K562 (cell line): ENCODE measurements around the gene EZH2. TPM values are rescaled to one million over a fixed set of nuclear protein-coding genes. Genes with fewer than 3 reads are reported as not detected.

Experiments used
- BDP1 ChIP-seq: IDR thresholded peaks from 3 replicates; pipeline ENCODE4 v1.6.1; 2011; ENCODE audit not compliant: insufficient read length, insufficient read depth
- BHLHE40 ChIP-seq: IDR thresholded peaks from 2 replicates; pipeline ENCODE4 v1.6.1; 2011; ENCODE audit warnings: low read length, improper control_type of control experiment
- CBFA2T2 ChIP-seq: fragments of 450-650 bp; conservative IDR thresholded peaks from 2 replicates; pipeline ENCODE4 v1.6.1; 2017; ENCODE audit warnings: mild to moderate bottlenecking
- CBFA2T3 ChIP-seq: fragments of 450-650 bp; IDR thresholded peaks from 2 replicates; pipeline ENCODE4 v1.6.1; 2017
- CEBPG ChIP-seq, 3 experiments: fragments of 200-800 bp in 1 of 3; sonication (Bioruptor generic) in 1 of 3; sonication (generic) in 1 of 3; formaldehyde crosslinking in 1 of 3; IDR thresholded peaks in 2 of 3; conservative IDR thresholded peaks in 1 of 3; 2 replicates each; pipeline versions ENCODE4 v1.6.1 to v1.8.0; 2016 to 2022; ENCODE audit warnings: missing compliant biosample characterization in 2 of 3, missing genetic modification characterization in 2 of 3, mild to moderate bottlenecking in 1 of 3, missing genetic modification reagents in 1 of 3
- DPF2 ChIP-seq: fragments of 450-650 bp; IDR thresholded peaks from 2 replicates; pipeline ENCODE4 v1.6.1; 2016
- EGR1 ChIP-seq: fragments of 450-650 bp; conservative IDR thresholded peaks from 2 replicates; pipeline ENCODE4 v1.6.1; 2017; ENCODE audit warnings: mild to moderate bottlenecking
- ELF4 ChIP-seq: fragments of 450-650 bp; formaldehyde crosslinking; IDR thresholded peaks from 2 replicates; pipeline ENCODE4 v1.4.0; 2022; ENCODE audit warnings: missing genetic modification characterization
- FOS ChIP-seq: IDR thresholded peaks from 3 replicates; pipeline ENCODE4 v1.6.1; 2011; ENCODE audit not compliant: insufficient read length; ENCODE audit errors: extremely low read depth
- JUNB ChIP-seq: fragments of 450-650 bp; formaldehyde crosslinking; conservative IDR thresholded peaks from 2 replicates; pipeline ENCODE4 v1.4.0; 2020; ENCODE audit warnings: mild to moderate bottlenecking
- KDM1A ChIP-seq, 2 experiments: fragments of 450-650 bp; IDR thresholded peaks; 2 replicates each; pipeline ENCODE4 v1.6.1; 2016; ENCODE audit warnings: mild to moderate bottlenecking in 2 of 2
- NR1H2 ChIP-seq: sonication (generic); formaldehyde crosslinking; IDR thresholded peaks from 2 replicates; pipeline ENCODE4 v1.4.0; 2020; ENCODE audit warnings: mild to moderate bottlenecking, missing genetic modification reagents
- TCF3 ChIP-seq: sonication (generic); formaldehyde crosslinking; IDR thresholded peaks from 2 replicates; pipeline ENCODE4 v1.4.0; 2020; ENCODE audit warnings: mild to moderate bottlenecking, missing genetic modification reagents
- TCF7 ChIP-seq: sonication (generic); IDR thresholded peaks from 2 replicates; pipeline ENCODE4 v1.6.1; 2016; ENCODE audit warnings: antibody characterized with exemption, borderline replicate concordance
- ZNF12 ChIP-seq: sonication (generic); formaldehyde crosslinking; IDR thresholded peaks from 2 replicates; pipeline ENCODE4 v1.4.0; 2020; ENCODE audit warnings: mild to moderate bottlenecking, missing genetic modification reagents
- polyA plus RNA-seq, 8 experiments: library from polyadenylated mRNA; depleted of rRNA in 4 of 8; stranded (reverse) in 5 of 8; unstranded in 3 of 8; fragments of >200 nt; fragmentation: Nextera tagmentation in 2 of 8; fragmentation: Illumina TruSeq in 1 of 8; extraction: Ambion mirVana in 2 of 8; extraction: Trizol in 1 of 8; gene quantifications; 2 replicates each; pipeline versions ENCODE4 v1.2.1 to v1.2.3, GENCODE V29; 2011 to 2014; ENCODE audit warnings: inconsistent platforms in 1 of 8, missing spikeins in 1 of 8
- total RNA-seq, 7 experiments: library from RNA; depleted of rRNA in 6 of 7; stranded (reverse); fragments of >200 nt in 6 of 7; fragmentation: Illumina TruSeq in 2 of 7; extraction: Trizol in 2 of 7; gene quantifications; 2 replicates each; pipeline versions ENCODE4 v1.2.1 to v1.2.3, GENCODE V29; 2011 to 2021; ENCODE audit warnings: low replicate concordance in 1 of 7
- TF ChIP-seq, protein P1 (sequence below), 2 experiments: fragments of 250-450 bp in 1 of 2; fragments of 450-650 bp in 1 of 2; sonication (Bioruptor Pico) in 1 of 2; IDR thresholded peaks; 2 replicates each; pipeline versions ENCODE4 v1.6.1 to v1.8.0; 2016 to 2021; ENCODE audit warnings: mild to moderate bottlenecking in 2 of 2, moderate library complexity in 2 of 2, missing compliant biosample characterization in 1 of 2, missing genetic modification characterization in 1 of 2
- TF ChIP-seq, protein P2 (sequence below): fragments of 450-650 bp; IDR thresholded peaks from 2 replicates; pipeline ENCODE4 v1.6.1; 2016; ENCODE audit warnings: mild to moderate bottlenecking, moderate library complexity

The EZH2 gene
- total and polyA plus RNA-seq, 9 of the 15 experiments (the other 6 are each of a cell fraction or from before 2014, with no cell fraction given), result 48.7 to 175 (median 98.6) TPM

- TF ChIP-seq ELF4 (CRISPR knock-in tag), result 0 out of 2 replicates have a peak, but pooled peaks have one; percentile 26
- peak; percentile 73 for TF ChIP-seq TCF3 (CRISPR knock-in tag)
- TF ChIP-seq CBFA2T2, result peak; percentile 55
- peak; percentile 77 for TF ChIP-seq CBFA2T3
- TF ChIP-seq, protein P1, sequence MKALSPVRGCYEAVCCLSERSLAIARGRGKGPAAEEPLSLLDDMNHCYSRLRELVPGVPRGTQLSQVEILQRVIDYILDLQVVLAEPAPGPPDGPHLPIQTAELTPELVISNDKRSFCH (CRISPR knock-in tag; IDR thresholded peaks at IDR 0.05), result no peak
- TF ChIP-seq, protein P1 (tag; IDR thresholded peaks at IDR 0.05), result 0 out of 2 replicates have a peak, but pooled peaks have one; percentile 69
- TF ChIP-seq BDP1, result no peak
- TF ChIP-seq EGR1, result peak; percentile 89
- no peak for TF ChIP-seq NR1H2 (CRISPR knock-in tag)
- TF ChIP-seq JUNB (CRISPR knock-in tag), result peak; percentile 79
- peak; percentile 70 for TF ChIP-seq FOS
- TF ChIP-seq, protein P2, sequence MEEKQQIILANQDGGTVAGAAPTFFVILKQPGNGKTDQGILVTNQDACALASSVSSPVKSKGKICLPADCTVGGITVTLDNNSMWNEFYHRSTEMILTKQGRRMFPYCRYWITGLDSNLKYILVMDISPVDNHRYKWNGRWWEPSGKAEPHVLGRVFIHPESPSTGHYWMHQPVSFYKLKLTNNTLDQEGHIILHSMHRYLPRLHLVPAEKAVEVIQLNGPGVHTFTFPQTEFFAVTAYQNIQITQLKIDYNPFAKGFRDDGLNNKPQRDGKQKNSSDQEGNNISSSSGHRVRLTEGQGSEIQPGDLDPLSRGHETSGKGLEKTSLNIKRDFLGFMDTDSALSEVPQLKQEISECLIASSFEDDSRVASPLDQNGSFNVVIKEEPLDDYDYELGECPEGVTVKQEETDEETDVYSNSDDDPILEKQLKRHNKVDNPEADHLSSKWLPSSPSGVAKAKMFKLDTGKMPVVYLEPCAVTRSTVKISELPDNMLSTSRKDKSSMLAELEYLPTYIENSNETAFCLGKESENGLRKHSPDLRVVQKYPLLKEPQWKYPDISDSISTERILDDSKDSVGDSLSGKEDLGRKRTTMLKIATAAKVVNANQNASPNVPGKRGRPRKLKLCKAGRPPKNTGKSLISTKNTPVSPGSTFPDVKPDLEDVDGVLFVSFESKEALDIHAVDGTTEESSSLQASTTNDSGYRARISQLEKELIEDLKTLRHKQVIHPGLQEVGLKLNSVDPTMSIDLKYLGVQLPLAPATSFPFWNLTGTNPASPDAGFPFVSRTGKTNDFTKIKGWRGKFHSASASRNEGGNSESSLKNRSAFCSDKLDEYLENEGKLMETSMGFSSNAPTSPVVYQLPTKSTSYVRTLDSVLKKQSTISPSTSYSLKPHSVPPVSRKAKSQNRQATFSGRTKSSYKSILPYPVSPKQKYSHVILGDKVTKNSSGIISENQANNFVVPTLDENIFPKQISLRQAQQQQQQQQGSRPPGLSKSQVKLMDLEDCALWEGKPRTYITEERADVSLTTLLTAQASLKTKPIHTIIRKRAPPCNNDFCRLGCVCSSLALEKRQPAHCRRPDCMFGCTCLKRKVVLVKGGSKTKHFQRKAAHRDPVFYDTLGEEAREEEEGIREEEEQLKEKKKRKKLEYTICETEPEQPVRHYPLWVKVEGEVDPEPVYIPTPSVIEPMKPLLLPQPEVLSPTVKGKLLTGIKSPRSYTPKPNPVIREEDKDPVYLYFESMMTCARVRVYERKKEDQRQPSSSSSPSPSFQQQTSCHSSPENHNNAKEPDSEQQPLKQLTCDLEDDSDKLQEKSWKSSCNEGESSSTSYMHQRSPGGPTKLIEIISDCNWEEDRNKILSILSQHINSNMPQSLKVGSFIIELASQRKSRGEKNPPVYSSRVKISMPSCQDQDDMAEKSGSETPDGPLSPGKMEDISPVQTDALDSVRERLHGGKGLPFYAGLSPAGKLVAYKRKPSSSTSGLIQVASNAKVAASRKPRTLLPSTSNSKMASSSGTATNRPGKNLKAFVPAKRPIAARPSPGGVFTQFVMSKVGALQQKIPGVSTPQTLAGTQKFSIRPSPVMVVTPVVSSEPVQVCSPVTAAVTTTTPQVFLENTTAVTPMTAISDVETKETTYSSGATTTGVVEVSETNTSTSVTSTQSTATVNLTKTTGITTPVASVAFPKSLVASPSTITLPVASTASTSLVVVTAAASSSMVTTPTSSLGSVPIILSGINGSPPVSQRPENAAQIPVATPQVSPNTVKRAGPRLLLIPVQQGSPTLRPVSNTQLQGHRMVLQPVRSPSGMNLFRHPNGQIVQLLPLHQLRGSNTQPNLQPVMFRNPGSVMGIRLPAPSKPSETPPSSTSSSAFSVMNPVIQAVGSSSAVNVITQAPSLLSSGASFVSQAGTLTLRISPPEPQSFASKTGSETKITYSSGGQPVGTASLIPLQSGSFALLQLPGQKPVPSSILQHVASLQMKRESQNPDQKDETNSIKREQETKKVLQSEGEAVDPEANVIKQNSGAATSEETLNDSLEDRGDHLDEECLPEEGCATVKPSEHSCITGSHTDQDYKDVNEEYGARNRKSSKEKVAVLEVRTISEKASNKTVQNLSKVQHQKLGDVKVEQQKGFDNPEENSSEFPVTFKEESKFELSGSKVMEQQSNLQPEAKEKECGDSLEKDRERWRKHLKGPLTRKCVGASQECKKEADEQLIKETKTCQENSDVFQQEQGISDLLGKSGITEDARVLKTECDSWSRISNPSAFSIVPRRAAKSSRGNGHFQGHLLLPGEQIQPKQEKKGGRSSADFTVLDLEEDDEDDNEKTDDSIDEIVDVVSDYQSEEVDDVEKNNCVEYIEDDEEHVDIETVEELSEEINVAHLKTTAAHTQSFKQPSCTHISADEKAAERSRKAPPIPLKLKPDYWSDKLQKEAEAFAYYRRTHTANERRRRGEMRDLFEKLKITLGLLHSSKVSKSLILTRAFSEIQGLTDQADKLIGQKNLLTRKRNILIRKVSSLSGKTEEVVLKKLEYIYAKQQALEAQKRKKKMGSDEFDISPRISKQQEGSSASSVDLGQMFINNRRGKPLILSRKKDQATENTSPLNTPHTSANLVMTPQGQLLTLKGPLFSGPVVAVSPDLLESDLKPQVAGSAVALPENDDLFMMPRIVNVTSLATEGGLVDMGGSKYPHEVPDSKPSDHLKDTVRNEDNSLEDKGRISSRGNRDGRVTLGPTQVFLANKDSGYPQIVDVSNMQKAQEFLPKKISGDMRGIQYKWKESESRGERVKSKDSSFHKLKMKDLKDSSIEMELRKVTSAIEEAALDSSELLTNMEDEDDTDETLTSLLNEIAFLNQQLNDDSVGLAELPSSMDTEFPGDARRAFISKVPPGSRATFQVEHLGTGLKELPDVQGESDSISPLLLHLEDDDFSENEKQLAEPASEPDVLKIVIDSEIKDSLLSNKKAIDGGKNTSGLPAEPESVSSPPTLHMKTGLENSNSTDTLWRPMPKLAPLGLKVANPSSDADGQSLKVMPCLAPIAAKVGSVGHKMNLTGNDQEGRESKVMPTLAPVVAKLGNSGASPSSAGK, result no peak
- TF ChIP-seq DPF2, result peak; percentile 86
- peak; percentile 54; the same call in 1 of the 2 replicates for TF ChIP-seq TCF7
- peak; percentile 31; the same call in 1 of the 2 replicates for TF ChIP-seq ZNF12
- TF ChIP-seq CEBPG (CRISPR knock-in tag; IDR thresholded peaks at IDR 0.05), result peak; percentile 27; the same call in 1 of the 2 replicates
- TF ChIP-seq CEBPG (tag; conservative IDR thresholded peaks at IDR 0.05 in 1 of 2, IDR thresholded peaks at IDR 0.05 in 1 of 2), result no peak
- TF ChIP-seq KDM1A (IDR thresholded peaks at IDR 0.05), result peak; percentile 97 to 98
- TF ChIP-seq BHLHE40, result peak; percentile 77
Measured at GRCh38 chr7:148914208-148914777, 30.2 kb upstream of the EZH2 start (continued).
